ENCODE data around the gene TNMD.

TNMD gene

GRCh38 chrX:100645106-100645505, 60.4 kb downstream of the TNMD start:
- no peak for DNase-seq

DNA sequence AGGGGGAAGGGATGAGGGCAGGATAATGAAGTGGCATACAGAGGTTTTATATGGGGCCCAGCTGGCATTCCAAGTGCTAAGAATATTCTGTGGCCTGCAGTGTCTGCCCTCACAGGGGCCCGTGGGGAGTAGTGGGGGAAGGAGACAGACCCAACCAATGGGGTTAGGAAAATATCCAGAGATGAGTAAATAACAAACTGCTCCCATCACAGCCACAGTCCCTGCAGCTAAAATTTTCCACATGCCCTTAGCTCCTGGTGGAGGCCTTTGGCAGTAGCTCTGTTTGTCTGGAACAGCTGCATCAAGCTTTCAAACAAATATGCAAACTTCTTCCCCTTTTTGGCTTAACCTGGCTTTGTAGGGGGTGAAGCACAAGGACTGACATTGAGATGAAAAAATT, 62.4 kb downstream of the TNMD start:
- DNase-seq = peak; percentile 33

- DNase-seq = peak; percentile 63
Observed at GRCh38 chrX:100647739-100648138, 63.0 kb downstream of the TNMD start.

- peak; percentile 88 for DNase-seq
Observed at GRCh38 chrX:100648458-100649417, 64.0 kb downstream of the TNMD start.

Data from NCI-H69 (cell line).